Neuronal stem cell (in vitro differentiated cells): ENCODE results near the gene PUM2.
A peak's percentile ranks its signal among the peaks of the same experiment; 100 is the strongest.

Experiments used
- DNase-seq: peaks from one replicate; pipeline ENCODE4 v3.0.0-alpha.2; 2013; ENCODE audit warnings: low spot score
- H2AFZ ChIP-seq: one replicate; pipeline ENCODE4 v1.6.1; 2013; ENCODE audit warnings: mild to moderate bottlenecking, low read length, inconsistent platforms
- H2AK5ac ChIP-seq: 2 replicates; pipeline ENCODE4 v1.6.1; 2013; ENCODE audit warnings: low read depth, mild to moderate bottlenecking, inconsistent platforms, low read length, moderate library complexity, mixed read lengths
- H2BK120ac ChIP-seq: 2 replicates; pipeline ENCODE4 v1.6.1; 2013; ENCODE audit warnings: low read depth, mild to moderate bottlenecking, inconsistent platforms, low read length, moderate library complexity, mixed read lengths
- H2BK12ac ChIP-seq: one replicate; pipeline ENCODE4 v1.6.1; 2013; ENCODE audit warnings: low read length, inconsistent platforms
- H2BK15ac ChIP-seq: 2 replicates; pipeline ENCODE4 v1.6.1; 2013; ENCODE audit warnings: mild to moderate bottlenecking, low read length, inconsistent platforms, mixed read lengths
- H2BK5ac ChIP-seq: one replicate; pipeline ENCODE4 v1.6.1; 2013; ENCODE audit warnings: inconsistent platforms, mild to moderate bottlenecking, low read length, moderate library complexity
- H3K14ac ChIP-seq: one replicate; pipeline ENCODE4 v1.6.1; 2013; ENCODE audit warnings: low read length, inconsistent platforms
- H3K18ac ChIP-seq: 2 replicates; pipeline ENCODE4 v1.6.1; 2013; ENCODE audit warnings: low read length, inconsistent platforms
- H3K23ac ChIP-seq: 2 replicates; pipeline ENCODE4 v1.6.1; 2013; ENCODE audit warnings: low read depth, mild to moderate bottlenecking, mixed read lengths, low read length, inconsistent platforms; ENCODE audit not compliant: poor library complexity
- H3K27ac ChIP-seq: replicated peaks from 3 replicates; pipeline ENCODE4 v1.5.1; 2013; ENCODE audit warnings: low read length, inconsistent platforms
- H3K27me3 ChIP-seq, 3 experiments: 2 replicates each; pipeline ENCODE4 v1.6.1; 2013; ENCODE audit warnings: low read length in 3 of 3, mild to moderate bottlenecking in 2 of 3, inconsistent platforms in 1 of 3, low read depth in 1 of 3, mixed read lengths in 1 of 3, moderate library complexity in 1 of 3; ENCODE audit not compliant: control insufficient read depth in 3 of 3, insufficient read depth in 3 of 3
- H3K36me3 ChIP-seq, 2 donors: replicated peaks in 1 of 2; 2 replicates each; pipeline ENCODE4 v1.6.1; 2013; ENCODE audit warnings: low read length in 2 of 2; ENCODE audit not compliant: control insufficient read depth in 2 of 2, insufficient read depth in 2 of 2
- H3K4ac ChIP-seq: 2 replicates; pipeline ENCODE4 v1.6.1; 2013; ENCODE audit warnings: inconsistent platforms, mild to moderate bottlenecking, low read length, moderate library complexity
- H3K4me1 ChIP-seq, 2 donors: 1 replicate in 1 of 2; 2 replicates in 1 of 2; pipeline ENCODE4 v1.6.1; 2013; ENCODE audit warnings: low read length in 2 of 2, low read depth in 1 of 2; ENCODE audit not compliant: control insufficient read depth in 2 of 2, insufficient read depth in 1 of 2
- H3K4me2 ChIP-seq: one replicate; pipeline ENCODE4 v1.6.1; 2013; ENCODE audit warnings: mild to moderate bottlenecking, low read length, inconsistent platforms; ENCODE audit not compliant: insufficient read depth, poor library complexity, severe bottlenecking
- H3K4me3 ChIP-seq, 2 donors: 2 replicates each; pipeline ENCODE4 v1.5.1; 2013; ENCODE audit warnings: low read length in 2 of 2, mild to moderate bottlenecking in 2 of 2, inconsistent platforms in 1 of 2, moderate library complexity in 1 of 2
- H3K79me1 ChIP-seq: one replicate; pipeline ENCODE4 v1.6.1; 2013; ENCODE audit warnings: low read depth, mild to moderate bottlenecking, inconsistent platforms, low read length, moderate library complexity
- H3K9ac ChIP-seq: one replicate; pipeline ENCODE4 v1.6.1; 2013; ENCODE audit warnings: mild to moderate bottlenecking, low read depth, low read length, inconsistent platforms; ENCODE audit not compliant: poor library complexity
- H3K9me3 ChIP-seq, 2 donors: replicated peaks in 1 of 2; 2 replicates each; pipeline versions ENCODE3 to v1.6.1; 2013; ENCODE audit warnings: low read length in 2 of 2, mild to moderate bottlenecking in 2 of 2, inconsistent platforms in 1 of 2, low read depth in 1 of 2, mixed read lengths in 1 of 2, moderate library complexity in 1 of 2; ENCODE audit not compliant: control insufficient read depth in 2 of 2, insufficient read depth in 1 of 2
- H4K8ac ChIP-seq: one replicate; pipeline ENCODE4 v1.6.1; 2013; ENCODE audit warnings: low read depth, mild to moderate bottlenecking, inconsistent platforms, low read length, moderate library complexity
- H4K91ac ChIP-seq: one replicate; pipeline ENCODE4 v1.6.1; 2013; ENCODE audit warnings: low read length, low read depth, mild to moderate bottlenecking, inconsistent platforms; ENCODE audit not compliant: poor library complexity
- WGBS, 2 donors: extraction: QIAGEN DNeasy Blood & Tissue Kit; methylation state at CpG; one replicate each; pipeline ENCODE4 v1.1.7; 2013; ENCODE audit warnings: missing lambda C conversion rate in 2 of 2, mixed read lengths in 1 of 2; ENCODE audit not compliant: insufficient read length in 2 of 2, insufficient replicate concordance in 1 of 2; ENCODE audit errors: extremely low coverage in 2 of 2; 5-methylcytosine and 5-hydroxymethylcytosine counted together

Gene PUM2

DNA sequence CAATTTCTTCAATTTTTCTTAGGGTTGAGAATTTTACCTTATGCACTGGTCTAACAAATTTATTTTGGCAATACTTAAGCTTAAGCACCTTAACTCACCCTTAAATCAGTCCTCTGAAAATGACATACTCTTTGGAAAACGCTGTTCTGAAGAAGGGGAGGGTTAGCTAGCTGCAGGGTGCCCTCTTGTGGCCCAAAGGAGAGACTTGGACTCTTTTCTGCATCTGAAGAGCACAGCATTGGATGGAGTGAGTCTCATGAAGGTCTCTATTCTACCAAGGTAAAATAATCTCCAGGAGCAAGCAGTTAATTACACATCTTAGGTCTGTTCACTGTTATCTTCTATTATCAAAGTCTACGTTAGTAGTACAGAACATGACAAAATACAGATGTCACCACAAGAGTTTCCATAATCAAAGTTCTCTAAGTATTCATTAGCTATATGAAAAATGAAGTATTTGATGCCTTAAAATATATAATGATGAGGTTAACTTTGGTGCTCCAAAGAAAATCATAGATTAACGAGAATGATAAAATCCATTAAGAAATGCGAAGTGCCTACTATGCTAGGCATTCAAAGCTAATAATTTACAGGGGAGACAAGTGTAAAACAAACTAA, 24.4 kb downstream of the PUM2 start:
- no peak overlapping the region for H3K18ac ChIP-seq
- H3K4me3 ChIP-seq, result no peak overlapping the region
- no peak overlapping the region for H3K4ac ChIP-seq
- no peaks in the 10 kb centered on the region for H3K27me3 ChIP-seq
- no peak overlapping the region for H2AFZ ChIP-seq
- H3K4me2 ChIP-seq, result no peak overlapping the region
- no peak overlapping the region for H3K23ac ChIP-seq
- H4K91ac ChIP-seq, result no peak overlapping the region
- no peak overlapping the region for H4K8ac ChIP-seq
- no peak overlapping the region for H3K27ac ChIP-seq
- H3K79me1 ChIP-seq, result no peaks in the 10 kb centered on the region
- peak; percentile 14 for DNase-seq
- H3K9ac ChIP-seq, result no peak overlapping the region
- no peak overlapping the region for H2BK15ac ChIP-seq
- WGBS, 2 donors, result no CpG with 5 or more reads among the region's 4 CpGs
- H2BK5ac ChIP-seq, result no peak overlapping the region
- H3K9me3 ChIP-seq, result peaks cover 0 to 13% of the 10 kb centered on the region in 2 donors
- H2AK5ac ChIP-seq, result no peak overlapping the region
- H3K4me1 ChIP-seq, result peaks cover 3 to 9% of the 10 kb centered on the region in 2 donors
- H2BK120ac ChIP-seq, result no peak overlapping the region
- H3K36me3 ChIP-seq, result peaks cover 4 to 92% of the 10 kb centered on the region in 2 donors
- no peak overlapping the region for H3K14ac ChIP-seq
- H2BK12ac ChIP-seq, result no peak overlapping the region

DNA sequence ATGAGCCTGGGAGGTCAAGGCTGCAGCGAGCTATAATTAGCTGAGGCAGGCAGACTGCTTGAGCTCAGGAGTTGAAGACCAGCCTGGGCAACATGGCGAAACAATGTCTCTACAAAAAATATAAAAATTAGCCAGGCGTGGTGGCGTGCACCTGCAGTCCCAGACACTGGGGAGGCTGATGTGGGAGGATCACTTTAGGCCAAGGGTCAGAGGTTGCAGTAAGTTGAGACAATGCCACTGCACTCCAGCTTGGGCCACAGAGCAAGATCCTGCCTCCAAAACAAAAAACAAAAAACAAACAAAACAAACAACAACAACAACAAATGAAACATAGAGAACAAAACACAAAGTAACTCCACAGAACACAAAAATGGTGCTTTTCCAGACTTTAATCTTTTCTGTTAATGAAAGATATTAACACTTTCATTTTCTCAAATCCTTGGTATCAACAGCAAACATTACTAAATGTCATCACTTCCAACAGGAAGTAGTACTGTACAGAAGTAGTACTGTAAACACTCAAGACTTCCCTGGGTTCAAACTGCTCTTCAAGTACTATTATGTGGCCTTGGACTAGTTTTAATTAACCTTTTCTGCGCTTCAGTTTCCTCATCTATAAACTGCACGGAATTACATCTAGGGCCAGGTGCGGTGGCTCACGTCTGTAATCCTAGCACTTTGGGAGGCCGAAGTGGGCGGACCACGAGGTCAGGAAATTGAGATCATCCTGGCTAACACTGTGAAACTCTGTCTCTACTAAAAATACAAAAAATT, 27.9 kb downstream of the PUM2 start:
- Histone ChIP-seq H4K8ac (no peak overlapping the region), H2AFZ (no peak overlapping the region), H4K91ac (no peak overlapping the region), H3K79me1 (no peaks in the 10 kb centered on the region), H3K4me3 (no peak overlapping the region), H3K18ac (no peak overlapping the region), H2BK120ac (no peak overlapping the region), H3K23ac (no peak overlapping the region), H3K36me3 (peaks cover 8 to 100% of the 10 kb centered on the region in 2 donors), H3K14ac (no peak overlapping the region), H2AK5ac (no peak overlapping the region), H3K27me3 (no peaks in the 10 kb centered on the region), H2BK5ac (no peak overlapping the region), H2BK12ac (no peak overlapping the region), H3K27ac (no peak overlapping the region), H3K4me2 (no peak overlapping the region), H3K9ac (no peak overlapping the region), H2BK15ac (no peak overlapping the region), H3K4me1 (no peaks in the 10 kb centered on the region), H3K9me3 (no peaks in the 10 kb centered on the region), H3K4ac (no peak overlapping the region)
- DNase-seq, result no peak
- WGBS, 2 donors, result no CpG with 5 or more reads among the region's 11 CpGs

DNA sequence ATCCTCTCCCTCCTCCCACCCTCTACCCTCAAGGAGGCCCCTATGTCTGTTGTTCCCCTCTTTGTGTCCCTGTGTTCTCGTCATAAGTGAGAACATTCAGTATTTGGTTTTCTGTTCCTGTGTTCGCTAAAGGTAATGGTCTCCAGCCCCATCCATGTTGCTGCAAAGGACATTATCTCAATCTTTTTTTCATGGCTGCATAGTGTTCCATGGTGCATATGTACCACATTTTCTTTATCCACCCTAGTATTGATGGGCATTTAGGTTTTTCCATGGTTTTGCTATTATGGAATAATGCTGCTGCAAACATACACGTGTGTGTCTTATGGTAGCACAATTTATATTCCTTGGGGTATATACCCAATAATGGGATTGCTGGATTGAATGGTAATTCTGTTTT, 33.0 kb downstream of the PUM2 start:
- Histone ChIP-seq H3K4ac (no peak overlapping the region), H2AK5ac (no peak overlapping the region), H3K27ac (no peak overlapping the region), H3K9me3 (no peaks in the 10 kb centered on the region), H3K9ac (no peak overlapping the region), H4K91ac (no peak overlapping the region), H3K79me1 (peaks cover 3% of the 10 kb centered on the region), H3K4me2 (no peak overlapping the region), H4K8ac (no peak overlapping the region), H2BK120ac (no peak overlapping the region), H3K14ac (no peak overlapping the region), H2BK12ac (no peak overlapping the region), H2AFZ (no peak overlapping the region), H3K23ac (no peak overlapping the region), H2BK5ac (no peak overlapping the region), H3K4me1 (no peaks in the 10 kb centered on the region), H3K27me3 (no peaks in the 10 kb centered on the region), H3K36me3 (peaks cover 11 to 98% of the 10 kb centered on the region in 2 donors), H2BK15ac (no peak overlapping the region), H3K18ac (no peak overlapping the region), H3K4me3 (no peak overlapping the region)
- no peak for DNase-seq
- WGBS, 2 donors, result no CpG with 5 or more reads among the region's 3 CpGs

DNA sequence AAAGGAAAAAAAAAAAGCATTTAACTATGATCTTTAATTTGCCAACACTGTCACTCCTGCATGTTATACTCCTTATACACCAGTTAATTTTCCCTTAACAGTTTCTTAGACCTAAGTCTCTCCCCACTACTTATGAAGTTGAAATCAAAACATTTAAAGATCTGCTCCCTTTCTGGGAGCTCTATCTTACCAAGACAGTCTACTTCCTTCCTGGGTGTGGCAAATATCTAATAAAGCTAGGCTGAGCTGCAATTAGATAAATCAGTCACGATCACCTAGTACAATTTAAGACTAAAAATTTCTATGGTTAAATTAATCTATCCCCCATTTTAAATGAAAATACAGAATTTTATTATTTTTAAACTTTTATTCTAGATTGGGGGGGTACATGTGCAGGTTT, 33.4 kb downstream of the PUM2 start:
- H2BK15ac ChIP-seq, result no peak overlapping the region
- no peaks in the 10 kb centered on the region for H3K27me3 ChIP-seq
- H3K9me3 ChIP-seq, result no peaks in the 10 kb centered on the region
- H3K18ac ChIP-seq, result no peak overlapping the region
- H4K8ac ChIP-seq, result no peak overlapping the region
- no peak overlapping the region for H3K9ac ChIP-seq
- no peak overlapping the region for H2AFZ ChIP-seq
- no peak overlapping the region for H3K23ac ChIP-seq
- no peak overlapping the region for H4K91ac ChIP-seq
- WGBS, 2 donors, result no CpG with 5 or more reads among the region's 1 CpG
- H2BK12ac ChIP-seq, result no peak overlapping the region
- no peak overlapping the region for H3K4ac ChIP-seq
- H3K14ac ChIP-seq, result no peak overlapping the region
- no peak for DNase-seq
- no peak overlapping the region for H3K27ac ChIP-seq
- H2AK5ac ChIP-seq, result no peak overlapping the region
- H3K79me1 ChIP-seq, result peaks cover 3% of the 10 kb centered on the region
- H3K4me2 ChIP-seq, result no peak overlapping the region
- no peaks in the 10 kb centered on the region for H3K4me1 ChIP-seq
- no peak overlapping the region for H3K4me3 ChIP-seq
- no peak overlapping the region for H2BK5ac ChIP-seq
- peaks cover 9 to 98% of the 10 kb centered on the region in 2 donors for H3K36me3 ChIP-seq
- no peak overlapping the region for H2BK120ac ChIP-seq
